NCI-H774 (cell line): ENCODE data around the gene ULK1.
"Not testable (repeated sequence)": the region's sequence is repeated elsewhere in the genome, so short reads cannot be mapped to it uniquely, and the experiment has no call there.

Source experiments
- DNase-seq: peaks from one replicate; lab custom pipeline; 2025; lab: John Stamatoyannopoulos, UW

Gene ULK1

DNA sequence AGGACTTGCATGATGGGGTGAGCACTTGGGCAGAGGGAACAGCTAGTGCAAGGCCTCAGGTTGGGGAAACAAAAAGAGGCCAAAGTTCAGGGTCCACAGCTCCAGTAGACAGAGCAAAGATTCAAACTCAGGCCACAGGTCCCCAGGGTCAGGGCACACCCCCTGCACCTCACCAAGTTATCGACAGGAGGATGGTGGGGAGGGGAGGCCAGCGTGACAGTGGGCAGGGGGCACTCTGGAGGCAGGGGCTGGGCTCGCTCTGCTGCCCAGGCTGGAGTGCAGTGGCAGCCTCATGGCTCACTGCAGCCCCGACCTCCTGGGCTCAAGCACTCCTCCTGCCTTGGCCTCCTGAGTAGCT, 32.4 kb upstream of the ULK1 start:
- no peak for DNase-seq

GRCh38 chr12:131862600-131862993, 31.8 kb upstream of the ULK1 start:
- no peak for DNase-seq

- no peak for DNase-seq
Measured at GRCh38 chr12:131862994-131863710, 31.3 kb upstream of the ULK1 start.

- no peak for DNase-seq
Measured at GRCh38 chr12:131863711-131864396, 30.6 kb upstream of the ULK1 start.

- no peak for DNase-seq
Measured at GRCh38 chr12:131864469-131864868, 30.0 kb upstream of the ULK1 start.

DNA sequence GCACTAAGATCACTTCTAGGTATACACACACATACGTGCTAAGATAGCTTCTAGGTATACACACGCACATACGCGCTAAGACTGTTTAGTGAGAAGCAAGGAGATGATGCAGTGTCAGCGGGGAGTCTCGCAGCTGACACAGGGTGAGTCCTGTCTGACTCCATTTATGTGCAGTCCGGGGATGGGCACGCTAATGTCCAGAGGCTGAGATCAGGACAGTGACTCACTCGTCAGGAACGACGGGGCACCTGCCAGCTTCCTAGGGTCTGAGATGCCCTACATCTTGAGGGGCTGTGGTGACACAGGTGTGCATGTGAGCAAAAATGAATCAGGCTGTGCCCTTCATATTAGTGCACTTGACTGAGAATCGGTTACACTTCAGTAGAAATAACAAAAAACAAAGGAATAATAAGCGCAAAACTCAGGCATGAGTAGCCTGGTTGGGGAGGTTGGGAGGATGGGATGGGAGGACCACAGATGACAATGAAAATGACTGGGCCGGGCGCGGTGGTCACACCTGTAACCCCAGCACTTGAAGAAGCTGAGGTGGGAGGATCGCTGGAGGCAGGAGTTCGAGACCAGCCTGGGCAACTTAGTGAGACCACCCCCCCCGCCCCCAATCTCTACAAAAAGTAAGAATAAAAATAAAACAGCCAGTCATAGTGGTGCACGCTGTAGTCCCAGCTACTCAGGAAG, 29.1 kb upstream of the ULK1 start:
- no peak for DNase-seq

DNA sequence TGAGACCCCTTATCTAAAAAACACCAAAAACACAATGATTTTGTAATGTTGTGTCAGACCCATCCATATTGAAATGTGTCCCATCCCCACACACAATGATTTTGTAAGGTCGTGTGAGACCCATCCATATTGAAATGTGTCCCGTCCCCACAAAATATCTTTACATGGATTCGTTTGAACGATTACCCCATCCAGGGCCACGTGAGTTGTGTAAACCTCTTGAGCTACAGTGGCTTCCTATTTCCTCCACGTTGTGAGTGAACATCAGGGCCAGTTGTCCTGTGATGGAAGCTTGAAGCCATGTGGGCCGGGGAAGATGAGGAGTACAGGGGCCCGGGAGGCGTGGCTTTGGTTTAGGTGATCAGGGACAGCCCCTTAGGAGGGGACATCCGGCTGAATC, 27.0 kb upstream of the ULK1 start:
- DNase-seq, result no peak

- DNase-seq, result no peak
Measured at GRCh38 chr12:131867891-131868675, 26.3 kb upstream of the ULK1 start.

DNA sequence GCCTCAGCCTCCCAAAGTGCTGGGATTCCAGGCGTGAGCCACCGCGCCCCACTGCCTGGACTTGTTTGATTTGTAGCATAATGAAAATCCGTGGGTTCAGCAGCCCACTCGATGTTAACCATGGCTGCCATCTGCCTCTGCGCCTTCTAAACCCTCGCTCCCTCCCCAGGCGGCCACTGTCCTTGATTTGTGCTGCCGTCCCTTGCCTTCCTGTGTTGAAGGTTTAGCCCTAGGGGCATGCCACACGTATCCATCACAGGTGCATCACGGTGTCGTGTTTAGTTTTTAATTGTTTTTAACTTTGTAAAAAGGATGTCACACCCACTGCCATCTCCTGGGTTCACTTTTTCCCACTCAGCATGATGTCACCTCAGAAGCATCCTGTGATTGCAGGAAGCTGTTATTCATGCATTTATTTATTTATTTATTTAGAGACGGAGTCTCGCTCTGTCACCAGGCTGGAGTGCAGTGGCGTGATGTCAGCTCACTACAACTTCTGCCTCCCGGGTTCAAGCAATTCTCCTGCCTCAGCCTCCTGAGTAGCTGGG, 24.5 kb upstream of the ULK1 start:
- peak; percentile 39 for DNase-seq

DNA sequence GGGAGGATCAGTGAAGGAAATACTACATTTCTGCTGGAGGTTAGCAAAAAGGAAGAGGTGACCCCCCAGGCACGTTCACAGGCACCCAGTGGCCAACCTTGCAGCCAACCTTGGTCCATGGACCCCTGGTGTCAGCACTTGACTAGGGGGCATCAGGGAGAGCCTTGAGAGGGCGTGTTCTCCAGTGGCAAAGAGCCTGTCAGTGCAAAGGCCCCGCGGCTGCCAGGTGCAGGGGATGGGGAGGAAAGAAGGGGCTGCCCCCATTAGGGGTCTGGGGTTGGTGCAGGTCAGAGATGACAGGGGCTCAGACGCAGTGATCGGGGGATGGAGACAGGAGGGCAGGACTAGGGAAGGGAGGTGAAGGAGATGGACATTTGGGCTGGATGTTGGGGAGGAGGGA, 22.7 kb upstream of the ULK1 start:
- DNase-seq, result no peak

DNA sequence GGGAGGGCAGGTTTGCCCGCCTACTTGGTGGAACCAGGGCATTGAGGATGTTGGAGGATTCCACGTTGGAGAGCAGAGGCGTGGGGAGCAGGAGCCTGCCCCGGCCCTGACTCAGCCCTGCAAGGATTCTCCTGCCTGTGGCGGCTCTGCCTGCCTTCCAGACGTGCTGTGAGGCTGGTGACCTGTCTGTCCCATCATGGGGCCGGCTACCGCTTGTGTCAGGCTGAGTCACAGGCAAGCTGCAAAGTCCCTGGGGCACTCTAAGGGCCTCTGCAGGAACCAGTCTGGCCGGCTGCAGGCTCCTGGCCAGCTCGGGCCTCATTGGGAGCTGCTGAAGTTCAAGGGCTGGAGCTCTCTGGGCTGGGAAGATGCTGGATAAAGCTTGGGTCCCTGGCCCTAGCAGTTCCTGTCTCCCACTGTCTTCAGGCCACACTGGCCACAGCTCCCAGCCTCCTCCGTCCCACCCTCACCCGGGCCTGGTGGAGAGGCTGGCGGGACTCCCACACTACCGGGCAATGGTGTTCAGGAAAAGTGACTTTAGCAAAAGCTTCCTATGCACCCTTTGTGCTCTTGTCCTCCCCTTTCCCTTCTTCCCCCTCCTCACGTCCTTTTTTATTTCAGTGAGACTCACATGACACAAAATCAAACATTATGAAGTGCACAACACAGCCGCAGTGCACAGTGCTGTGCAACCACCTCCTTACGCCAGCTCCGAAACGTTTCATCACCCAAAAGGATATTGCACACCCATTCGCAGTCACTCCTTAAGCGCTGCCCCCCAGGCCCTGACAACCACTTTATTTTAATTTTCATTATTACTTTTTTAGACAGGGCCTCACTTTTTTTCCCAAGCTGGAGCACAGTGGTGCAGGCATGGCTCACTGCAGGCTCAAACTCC, 22.0 kb upstream of the ULK1 start:
- DNase-seq, result no peak

DNA sequence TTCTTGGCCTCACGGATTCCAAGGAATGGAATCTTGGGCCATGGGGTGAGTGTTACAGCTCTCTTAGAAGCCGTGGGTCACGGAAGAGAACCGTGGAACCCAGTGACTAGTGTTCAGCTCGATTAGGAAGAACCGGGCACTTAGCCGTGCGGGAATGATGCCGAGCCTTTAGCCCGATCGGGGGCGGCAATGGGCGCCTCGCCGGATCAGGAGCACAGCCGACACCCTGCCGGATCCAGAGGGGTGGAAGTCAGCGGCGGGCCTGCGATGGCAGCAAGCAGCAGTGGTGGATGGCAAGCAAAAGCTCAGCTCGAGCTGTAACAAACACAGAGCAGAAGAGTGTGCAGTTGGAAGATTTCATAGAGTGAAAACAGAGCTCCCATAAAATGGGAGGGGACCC, 21.1 kb upstream of the ULK1 start:
- no peak for DNase-seq

GRCh38 chr12:131874972-131875371, 19.4 kb upstream of the ULK1 start:
- DNase-seq, result not testable (repeated sequence)

DNA sequence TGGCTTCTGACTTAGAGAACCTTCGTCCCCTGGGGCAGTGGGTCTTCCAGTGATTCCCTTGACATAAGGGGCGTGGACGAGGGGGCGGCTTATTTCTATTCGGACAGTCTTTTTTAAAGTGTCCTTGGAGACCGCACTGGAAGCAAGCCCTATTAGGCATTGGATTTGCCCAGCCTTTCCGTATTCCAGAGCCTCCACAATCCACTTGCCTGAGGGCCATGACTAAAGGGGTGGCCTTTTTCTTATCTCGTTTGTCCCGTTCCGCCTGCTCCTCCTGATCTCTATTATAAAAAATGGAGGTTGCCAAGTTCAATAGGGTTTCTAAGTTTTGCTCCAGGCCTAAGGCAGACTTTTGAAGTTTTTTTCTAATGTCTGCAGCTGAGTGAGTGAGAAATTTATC, 17.2 kb upstream of the ULK1 start:
- not testable (repeated sequence) for DNase-seq

GRCh38 chr12:131878436-131878835, 16.0 kb upstream of the ULK1 start:
- not testable (repeated sequence) for DNase-seq

GRCh38 chr12:131882804-131883520, 11.5 kb upstream of the ULK1 start:
- no peak for DNase-seq

DNA sequence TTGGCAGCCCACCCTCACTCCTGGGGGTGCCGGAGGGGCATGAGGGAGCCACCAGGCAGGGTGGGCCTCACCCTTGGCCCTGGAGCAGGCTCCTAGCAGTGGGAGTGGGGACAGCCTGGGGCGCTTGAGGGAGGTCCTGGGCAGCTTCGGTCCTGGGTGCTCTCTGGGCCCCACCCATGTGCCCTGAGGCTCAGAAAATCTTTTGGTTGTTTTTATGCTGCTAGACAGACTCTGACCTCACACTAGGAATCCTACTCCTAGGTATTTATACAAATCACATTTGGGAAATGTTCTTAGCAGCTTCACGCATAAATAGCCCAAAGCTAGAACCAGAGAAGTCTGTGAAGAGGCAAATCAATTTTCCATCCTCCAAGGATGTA, 10.9 kb upstream of the ULK1 start:
- no peak for DNase-seq

GRCh38 chr12:131885076-131885475, 9.3 kb upstream of the ULK1 start:
- DNase-seq, result not testable (repeated sequence)

DNA sequence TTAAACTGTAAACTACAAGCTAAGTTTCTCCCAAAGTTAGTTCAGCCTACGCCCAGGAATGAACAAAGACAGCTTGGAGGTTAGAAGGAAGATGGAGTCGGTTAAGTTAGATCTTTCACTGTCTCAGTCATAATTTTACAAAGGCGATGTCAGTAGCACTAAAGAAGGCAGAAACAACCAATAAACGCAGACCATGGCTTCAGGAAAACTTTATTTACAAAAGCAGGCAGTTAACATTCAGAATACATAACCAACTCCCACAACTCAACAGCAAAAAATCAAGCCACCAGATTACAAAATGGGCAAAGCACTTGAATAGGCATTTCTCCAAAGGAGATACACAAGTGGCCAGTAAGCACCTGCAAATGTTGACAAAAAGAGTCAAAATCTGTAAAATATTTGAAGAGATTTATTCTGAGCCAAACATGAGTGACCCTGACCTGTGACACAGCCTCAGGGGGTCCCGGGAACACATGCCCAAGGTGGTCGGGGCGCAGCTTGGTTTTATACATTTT, 8.8 kb upstream of the ULK1 start:
- no peak for DNase-seq

GRCh38 chr12:131891722-131892121, 2.7 kb upstream of the ULK1 start:
- not testable (repeated sequence) for DNase-seq
